ENCODE results near the gene VEGFC.

DNA sequence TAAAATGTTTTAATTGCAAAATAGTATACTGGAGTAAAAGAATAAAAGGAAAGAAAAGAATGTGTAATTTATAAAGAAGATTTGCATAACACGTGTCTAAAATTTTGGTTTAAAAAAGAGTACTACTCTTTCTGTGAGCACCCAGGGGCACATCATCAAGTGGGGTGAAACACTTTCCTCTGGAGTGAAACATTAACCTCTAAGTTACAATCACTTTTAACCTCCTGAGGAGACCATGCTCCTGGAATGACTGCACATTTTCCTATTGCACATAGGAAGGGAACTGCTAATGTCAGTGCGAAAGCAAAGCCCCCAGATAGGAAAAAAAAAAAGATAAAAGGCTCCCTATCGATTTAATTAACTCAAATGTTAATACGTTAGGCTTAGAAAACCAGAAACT is 13.3 kb downstream of the VEGFC start:
- TF ChIP-seq MYC (IDR thresholded peaks at IDR 0.05; ENCODE audit: low read depth, low read length): no peak
- TF ChIP-seq MAX (IDR thresholded peaks at IDR 0.05; ENCODE audit: low read depth, low read length): no peak

All from NB4 (cell line).